ENCODE measurements around the gene ZIC4. TPM values are rescaled to one million over a fixed set of nuclear protein-coding genes. Genes with fewer than 3 reads are reported as not detected.

The ZIC4 gene
- total and polyA plus RNA-seq, 2 experiments from 2014 or later = 0.17 TPM; not detected in 1

DNA sequence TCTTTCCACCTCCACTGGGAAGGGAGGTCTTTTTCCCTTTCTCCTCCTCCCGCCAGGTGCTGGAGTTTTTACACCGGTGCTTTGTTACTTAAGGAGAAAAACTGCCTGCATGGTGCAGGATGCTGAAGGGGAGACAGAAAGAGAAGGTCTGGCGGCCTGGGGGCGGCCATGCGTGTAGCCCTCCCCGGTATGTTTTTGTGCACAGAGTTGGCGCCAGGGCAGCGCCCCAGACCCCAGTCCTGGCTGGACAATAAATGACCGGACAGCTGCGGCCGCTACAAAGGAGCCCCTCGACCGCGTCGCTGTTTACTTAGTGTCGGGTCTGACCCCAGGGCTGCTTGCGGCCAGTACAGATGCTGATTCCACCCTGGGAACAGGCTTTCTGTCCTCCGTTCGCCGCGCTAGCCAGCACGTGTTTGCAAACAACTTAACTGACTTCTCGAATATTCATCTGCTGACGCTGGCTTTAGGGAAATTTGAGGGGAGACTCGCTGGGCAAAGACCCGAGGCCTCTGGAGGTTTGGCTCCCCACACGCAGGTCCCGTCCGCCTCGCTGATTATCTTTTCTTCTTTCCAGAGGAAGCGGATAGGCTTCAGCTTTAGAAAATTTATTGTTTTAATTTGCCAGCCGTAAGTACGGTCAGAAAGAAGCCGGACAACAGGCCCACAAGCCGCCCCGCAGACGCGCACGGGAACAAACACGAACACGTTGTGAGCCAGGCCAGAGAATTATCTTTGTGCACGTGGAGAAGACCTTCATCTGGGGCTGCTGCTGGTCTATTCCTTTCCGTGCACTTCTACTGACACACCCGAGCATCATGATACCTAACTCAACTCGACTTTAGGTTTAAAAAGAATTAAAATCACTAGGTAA is 46.9 kb downstream of the ZIC4 start:
- Histone ChIP-seq H3K4me2 (no peak overlapping the region), H3K9me3 (ENCODE audit: low read depth) (no peaks in the 10 kb centered on the region), H3K9me2 (replicated peaks; ENCODE audit: insufficient read depth) (no peaks in the 10 kb centered on the region), H3K79me2 (no peaks in the 10 kb centered on the region), H4K20me1 (ENCODE audit: insufficient read depth, poor library complexity, severe bottlenecking) (no peaks in the 10 kb centered on the region), H3K36me3 (replicated peaks; ENCODE audit: insufficient read depth, low read depth) (no peaks in the 10 kb centered on the region), H3K27me3 (peaks cover 98% of the 10 kb centered on the region), H3K4me1 (ENCODE audit: insufficient read depth) (no peaks in the 10 kb centered on the region), H3K4me3 (no peak overlapping the region), H3K27ac (no peak overlapping the region), H2AFZ (no peak overlapping the region)
- TF ChIP-seq, protein P1, sequence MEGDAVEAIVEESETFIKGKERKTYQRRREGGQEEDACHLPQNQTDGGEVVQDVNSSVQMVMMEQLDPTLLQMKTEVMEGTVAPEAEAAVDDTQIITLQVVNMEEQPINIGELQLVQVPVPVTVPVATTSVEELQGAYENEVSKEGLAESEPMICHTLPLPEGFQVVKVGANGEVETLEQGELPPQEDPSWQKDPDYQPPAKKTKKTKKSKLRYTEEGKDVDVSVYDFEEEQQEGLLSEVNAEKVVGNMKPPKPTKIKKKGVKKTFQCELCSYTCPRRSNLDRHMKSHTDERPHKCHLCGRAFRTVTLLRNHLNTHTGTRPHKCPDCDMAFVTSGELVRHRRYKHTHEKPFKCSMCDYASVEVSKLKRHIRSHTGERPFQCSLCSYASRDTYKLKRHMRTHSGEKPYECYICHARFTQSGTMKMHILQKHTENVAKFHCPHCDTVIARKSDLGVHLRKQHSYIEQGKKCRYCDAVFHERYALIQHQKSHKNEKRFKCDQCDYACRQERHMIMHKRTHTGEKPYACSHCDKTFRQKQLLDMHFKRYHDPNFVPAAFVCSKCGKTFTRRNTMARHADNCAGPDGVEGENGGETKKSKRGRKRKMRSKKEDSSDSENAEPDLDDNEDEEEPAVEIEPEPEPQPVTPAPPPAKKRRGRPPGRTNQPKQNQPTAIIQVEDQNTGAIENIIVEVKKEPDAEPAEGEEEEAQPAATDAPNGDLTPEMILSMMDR (IDR thresholded peaks at IDR 0.05; ENCODE audit: poor library complexity) = no peak
- TF ChIP-seq EZH2phosphoT487 (IDR thresholded peaks at IDR 0.05; ENCODE audit: low read depth, severe bottlenecking, unreplicated experiment) = no peak
- peak; percentile 97 for TF ChIP-seq EZH2 (IDR thresholded peaks at IDR 0.05; ENCODE audit: borderline replicate concordance)
- 4% methylated on average over 45 of the region's 45 CpGs for WGBS (ENCODE audit: low lambda C conversion rate, missing lambda C conversion rate)
- DNase-seq (ENCODE audit: low spot score) = no peak

DNA sequence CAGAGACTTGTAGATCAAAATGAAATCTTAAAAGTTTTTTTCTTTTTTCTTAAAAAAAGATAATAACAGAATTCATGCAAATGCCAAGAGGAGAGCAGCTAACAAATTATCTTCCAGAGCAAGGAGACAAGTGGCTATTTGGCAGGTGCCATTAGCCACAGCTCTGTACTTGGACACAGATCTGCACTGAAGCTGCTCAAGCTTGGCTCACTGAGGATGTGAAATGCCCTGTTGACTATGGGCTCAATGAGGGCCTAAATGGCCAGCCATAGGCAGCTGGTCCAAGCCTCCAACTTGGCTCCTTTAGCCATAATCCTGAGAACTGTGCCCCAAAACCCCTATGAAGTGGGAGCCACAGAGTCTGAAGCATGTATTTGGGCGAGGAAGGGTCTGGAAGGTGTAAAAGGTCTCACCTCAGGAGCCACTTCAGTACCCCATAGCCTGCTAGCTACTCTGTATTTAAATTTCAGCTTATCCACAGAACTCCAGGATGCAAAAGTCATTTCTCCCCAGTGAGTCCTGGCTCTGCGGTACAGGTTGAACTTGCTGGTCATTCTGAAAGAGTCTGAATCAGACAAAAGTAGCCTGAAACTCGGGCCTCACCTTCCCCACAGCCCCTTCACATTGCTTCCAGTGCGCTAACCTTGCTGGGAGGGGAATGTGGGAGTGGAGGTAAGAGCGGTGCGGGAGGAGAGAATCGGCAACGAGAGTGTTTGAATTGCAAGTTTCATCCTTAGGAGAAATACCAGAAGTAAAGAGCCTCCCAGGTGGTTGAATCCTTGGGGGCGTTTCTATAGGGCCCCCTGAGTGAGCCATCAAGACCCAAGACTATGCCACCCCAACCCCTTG is 48.0 kb downstream of the ZIC4 start:
- no peak overlapping the region for H3K4me2 ChIP-seq
- no peaks in the 10 kb centered on the region for H3K36me3 ChIP-seq (replicated peaks; ENCODE audit: insufficient read depth, low read depth)
- no peaks in the 10 kb centered on the region for H4K20me1 ChIP-seq (ENCODE audit: insufficient read depth, poor library complexity, severe bottlenecking)
- H3K4me1 ChIP-seq (ENCODE audit: insufficient read depth) = no peaks in the 10 kb centered on the region
- H3K4me3 ChIP-seq = no peak overlapping the region
- H3K9me3 ChIP-seq (ENCODE audit: low read depth) = no peaks in the 10 kb centered on the region
- peaks cover 100% of the 10 kb centered on the region for H3K27me3 ChIP-seq
- TF ChIP-seq, protein P1 (IDR thresholded peaks at IDR 0.05; ENCODE audit: poor library complexity) = no peak
- TF ChIP-seq EZH2phosphoT487 (IDR thresholded peaks at IDR 0.05; ENCODE audit: low read depth, severe bottlenecking, unreplicated experiment) (no peak), EZH2 (IDR thresholded peaks at IDR 0.05; ENCODE audit: borderline replicate concordance) (no peak)
- WGBS (ENCODE audit: low lambda C conversion rate, missing lambda C conversion rate) = 7% methylated on average over 9 of the region's 9 CpGs
- H3K79me2 ChIP-seq = no peaks in the 10 kb centered on the region
- H3K9me2 ChIP-seq (replicated peaks; ENCODE audit: insufficient read depth) = no peaks in the 10 kb centered on the region
- DNase-seq (ENCODE audit: low spot score) = no peak
- H3K27ac ChIP-seq = no peak overlapping the region
- no peak overlapping the region for H2AFZ ChIP-seq

DNA sequence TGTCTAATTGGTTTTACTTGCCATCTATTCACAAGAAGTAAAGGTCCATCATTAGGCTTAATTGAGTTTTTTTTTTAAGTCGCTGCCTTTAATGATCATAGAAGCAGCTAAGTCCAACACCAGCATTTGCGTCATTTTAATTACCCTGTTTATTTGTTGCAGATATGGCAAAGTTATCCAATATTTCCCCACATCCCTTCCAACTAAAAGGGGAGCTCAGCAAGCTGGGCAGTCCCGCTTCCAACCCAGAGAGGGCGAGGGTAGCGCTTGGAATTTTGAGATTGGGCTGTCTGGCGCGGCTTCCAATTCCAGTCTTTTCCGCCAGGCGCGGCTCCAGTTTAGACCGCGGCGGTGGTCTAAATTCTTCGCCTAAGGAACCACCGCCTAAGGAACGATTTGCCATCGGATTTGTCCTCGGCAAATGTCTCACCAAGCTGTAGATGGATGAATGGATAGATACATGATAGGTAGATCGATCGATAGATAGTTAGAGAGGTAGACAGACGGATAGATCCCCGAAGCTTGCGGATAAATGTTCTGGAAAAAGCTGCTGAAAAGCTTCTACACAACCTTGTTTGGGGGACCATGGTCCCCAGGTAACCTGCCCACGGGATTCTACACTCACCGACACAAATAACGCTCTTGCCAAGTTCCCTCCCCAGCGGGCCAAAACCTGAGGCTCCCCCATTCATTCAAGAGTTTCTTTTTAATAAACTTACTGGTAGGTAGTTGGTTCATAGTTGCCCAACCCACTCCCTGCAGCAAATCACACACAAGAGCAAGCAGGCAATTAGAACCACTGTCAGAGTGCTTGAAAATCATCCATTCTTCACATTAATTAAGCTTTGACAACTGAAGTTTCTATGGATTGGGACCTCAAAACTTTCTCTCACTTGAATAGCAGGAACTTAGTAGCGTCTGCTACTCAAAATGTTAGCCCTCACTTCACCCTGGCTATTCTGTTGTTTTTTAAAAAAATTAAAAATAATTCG is 49.1 kb downstream of the ZIC4 start:
- no peak for DNase-seq (ENCODE audit: low spot score)
- no peak overlapping the region for H3K4me2 ChIP-seq
- H3K4me3 ChIP-seq = no peak overlapping the region
- 7% methylated on average over 29 of the region's 29 CpGs for WGBS (ENCODE audit: low lambda C conversion rate, missing lambda C conversion rate)
- H3K27ac ChIP-seq = no peak overlapping the region
- H3K79me2 ChIP-seq = no peaks in the 10 kb centered on the region
- H3K9me2 ChIP-seq (replicated peaks; ENCODE audit: insufficient read depth) = no peaks in the 10 kb centered on the region
- H3K27me3 ChIP-seq = peaks cover 100% of the 10 kb centered on the region
- H3K4me1 ChIP-seq (ENCODE audit: insufficient read depth) = no peaks in the 10 kb centered on the region
- H3K9me3 ChIP-seq (ENCODE audit: low read depth) = no peaks in the 10 kb centered on the region
- H4K20me1 ChIP-seq (ENCODE audit: insufficient read depth, poor library complexity, severe bottlenecking) = no peaks in the 10 kb centered on the region
- TF ChIP-seq EZH2phosphoT487 (IDR thresholded peaks at IDR 0.05; ENCODE audit: low read depth, severe bottlenecking, unreplicated experiment) (peak; percentile 32), EZH2 (IDR thresholded peaks at IDR 0.05; ENCODE audit: borderline replicate concordance) (peak; percentile 92)
- TF ChIP-seq, protein P1 (IDR thresholded peaks at IDR 0.05; ENCODE audit: poor library complexity) = no peak
- H2AFZ ChIP-seq = no peak overlapping the region
- H3K36me3 ChIP-seq (replicated peaks; ENCODE audit: insufficient read depth, low read depth) = no peaks in the 10 kb centered on the region
